Lung (tissue), 12 donors: ENCODE measurements around the gene SGPL1. TPM values are rescaled to one million over a fixed set of nuclear protein-coding genes. Genes with fewer than 3 reads are reported as not detected.

Experiments used
- ATAC-seq: fragments of 200-7000 bp; cut with Tn5 transposase; one replicate; pipeline ENCODE4 v1.9.1; 2020; ENCODE audit warnings: moderate number of reproducible peaks; ENCODE audit not compliant: insufficient read depth, low FRiP score
- DNase-seq, 3 donors: peaks; one replicate each; pipeline ENCODE4 v3.0.0-alpha.2; 2013 to 2017
- H3K27ac ChIP-seq, 2 donors: one replicate each; pipeline ENCODE4 v1.5.1; 2013; ENCODE audit warnings: mild to moderate bottlenecking in 2 of 2, moderate library complexity in 2 of 2, control low read depth in 1 of 2, inconsistent platforms in 1 of 2, low read depth in 1 of 2, low read length in 1 of 2
- H3K27me3 ChIP-seq, 3 donors: one replicate each; pipeline ENCODE4 v1.5.1; 2013; ENCODE audit warnings: low read length in 2 of 3; ENCODE audit not compliant: control insufficient read depth in 3 of 3, insufficient read depth in 3 of 3
- H3K36me3 ChIP-seq, 4 donors: one replicate each; pipeline ENCODE4 v1.5.1; 2013; ENCODE audit warnings: low read length in 4 of 4, mild to moderate bottlenecking in 1 of 4, moderate library complexity in 1 of 4; ENCODE audit not compliant: control insufficient read depth in 4 of 4, insufficient read depth in 4 of 4
- H3K4me1 ChIP-seq, 5 donors: one replicate each; pipeline ENCODE4 v1.5.1; 2013; ENCODE audit warnings: low read length in 5 of 5, mild to moderate bottlenecking in 2 of 5, moderate library complexity in 1 of 5; ENCODE audit not compliant: control insufficient read depth in 5 of 5, insufficient read depth in 5 of 5
- H3K4me3 ChIP-seq: one replicate; pipeline ENCODE4 v1.5.1; 2013; ENCODE audit warnings: mild to moderate bottlenecking, control low read depth, moderate library complexity
- H3K9ac ChIP-seq, 2 donors: one replicate each; pipeline ENCODE4 v1.5.1; 2013; ENCODE audit warnings: low read length in 2 of 2, control low read depth in 1 of 2; ENCODE audit not compliant: insufficient read depth in 1 of 2
- H3K9me3 ChIP-seq, 4 donors: one replicate each; pipeline ENCODE4 v1.5.1; 2013; ENCODE audit warnings: low read length in 3 of 4, mild to moderate bottlenecking in 1 of 4, moderate library complexity in 1 of 4; ENCODE audit not compliant: control insufficient read depth in 4 of 4, insufficient read depth in 3 of 4
- WGBS, 2 donors: extraction: QIAGEN DNeasy Blood & Tissue Kit; methylation state at CpG; one replicate each; pipeline ENCODE4 v1.1.7; 2013; 5-methylcytosine and 5-hydroxymethylcytosine counted together
- polyA plus RNA-seq, 2 donors: library from polyadenylated mRNA; stranded (reverse); fragments of 200-250 nt; gene quantifications; one replicate each; pipeline ENCODE4 v1.2.1, GENCODE V29; 2013
- total RNA-seq, 2 donors: library from RNA; depleted of rRNA in 1 of 2; stranded (reverse); fragments of >200 nt in 1 of 2; gene quantifications; one replicate each; pipeline ENCODE4 v1.2.1, GENCODE V29; 2014 to 2021
- TF ChIP-seq, protein P1 (sequence below): IDR thresholded peaks from 2 replicates; pipeline ENCODE4 v1.5.1; 2012; ENCODE audit warnings: mild to moderate bottlenecking; ENCODE audit errors: control extremely low read depth, extremely low read depth
- donor health status: control.
- donor health status: control.
- donor health status: Bipolar disorder and iron deficiency.
- donor health status: healthy.
- donor health status: DM: yes; HTN: yes; CAD: no.

Gene SGPL1
- total and polyA plus RNA-seq, 4 donors, result 8.3 to 57.4 (median 30.8) TPM

DNA sequence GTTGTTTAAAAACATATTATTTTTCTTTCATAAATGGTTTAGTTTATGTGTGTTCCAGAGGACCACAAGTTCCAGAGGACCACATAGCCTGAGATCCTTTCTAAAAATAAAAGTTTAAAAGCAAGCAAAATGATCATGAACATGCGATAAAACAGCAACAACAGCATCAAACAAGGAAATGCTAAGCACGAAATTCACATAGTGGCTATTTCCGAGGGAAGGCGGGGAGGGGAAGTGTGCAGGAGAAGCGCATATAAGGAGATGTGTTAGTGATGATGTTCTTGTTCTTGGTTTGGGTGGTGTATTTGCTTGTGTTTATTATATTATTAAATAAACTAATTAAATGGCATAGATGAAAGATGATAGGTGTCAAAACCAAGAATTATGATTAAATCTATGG lies 31.7 kb upstream of the SGPL1 start:
- Histone ChIP-seq H3K4me3 (no peak overlapping the region), H3K4me1 (peaks cover 0 to 12% (median 0%) of the 10 kb centered on the region in 5 donors), H3K9me3 (no peaks in the 10 kb centered on the region), H3K27me3 (no peaks in the 10 kb centered on the region), H3K27ac (no peak overlapping the region), H3K9ac (no peak overlapping the region), H3K36me3 (no peaks in the 10 kb centered on the region)
- WGBS, 2 donors, result 49 to 64% methylated on average over 5 of the region's 5 CpGs
- DNase-seq (no peak), ATAC-seq (no peak)
- TF ChIP-seq, protein P1, sequence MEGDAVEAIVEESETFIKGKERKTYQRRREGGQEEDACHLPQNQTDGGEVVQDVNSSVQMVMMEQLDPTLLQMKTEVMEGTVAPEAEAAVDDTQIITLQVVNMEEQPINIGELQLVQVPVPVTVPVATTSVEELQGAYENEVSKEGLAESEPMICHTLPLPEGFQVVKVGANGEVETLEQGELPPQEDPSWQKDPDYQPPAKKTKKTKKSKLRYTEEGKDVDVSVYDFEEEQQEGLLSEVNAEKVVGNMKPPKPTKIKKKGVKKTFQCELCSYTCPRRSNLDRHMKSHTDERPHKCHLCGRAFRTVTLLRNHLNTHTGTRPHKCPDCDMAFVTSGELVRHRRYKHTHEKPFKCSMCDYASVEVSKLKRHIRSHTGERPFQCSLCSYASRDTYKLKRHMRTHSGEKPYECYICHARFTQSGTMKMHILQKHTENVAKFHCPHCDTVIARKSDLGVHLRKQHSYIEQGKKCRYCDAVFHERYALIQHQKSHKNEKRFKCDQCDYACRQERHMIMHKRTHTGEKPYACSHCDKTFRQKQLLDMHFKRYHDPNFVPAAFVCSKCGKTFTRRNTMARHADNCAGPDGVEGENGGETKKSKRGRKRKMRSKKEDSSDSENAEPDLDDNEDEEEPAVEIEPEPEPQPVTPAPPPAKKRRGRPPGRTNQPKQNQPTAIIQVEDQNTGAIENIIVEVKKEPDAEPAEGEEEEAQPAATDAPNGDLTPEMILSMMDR, result no peak

GRCh38 chr10:70784471-70784870 lies 31.3 kb upstream of the SGPL1 start:
- no peaks in the 10 kb centered on the region for H3K36me3 ChIP-seq
- peaks cover 0 to 12% (median 0%) of the 10 kb centered on the region in 5 donors for H3K4me1 ChIP-seq
- H3K27me3 ChIP-seq, result no peaks in the 10 kb centered on the region
- no peak overlapping the region for H3K9ac ChIP-seq
- DNase-seq (no peak), ATAC-seq (no peak)
- H3K27ac ChIP-seq, result no peak overlapping the region
- WGBS, 2 donors, result 65 to 66% methylated on average over 2 of the region's 2 CpGs
- H3K4me3 ChIP-seq, result no peak overlapping the region
- TF ChIP-seq, protein P1, result no peak
- H3K9me3 ChIP-seq, result no peaks in the 10 kb centered on the region

GRCh38 chr10:70785190-70785589 lies 30.6 kb upstream of the SGPL1 start, which contains the start of gene TBATA:
TBATA (minus strand) TSS chr10:70785377; CDS start chr10:70783379, 1,998 bp downstream.
- Histone ChIP-seq H3K9ac (no peak within 1 kb of the TSS), H3K27me3 (no peaks in the 10 kb centered on the region), H3K36me3 (no peaks in the 10 kb centered on the region), H3K9me3 (no peaks in the 10 kb centered on the region), H3K4me1 (peaks cover 0 to 12% (median 0%) of the 10 kb centered on the region in 5 donors), H3K27ac (no peak within 1 kb of the TSS), H3K4me3 (no peak within 1 kb of the TSS)
- no peak for DNase-seq
- ATAC-seq, result no peak
- TF ChIP-seq, protein P1, result no peak
- WGBS, 2 donors, result 23 to 63% methylated on average over 4 of the region's 4 CpGs
